Renal cortex interstitium (tissue), 15 donors: ENCODE data around the gene PHETA1. TPM values are rescaled to one million over a fixed set of nuclear protein-coding genes. Genes with fewer than 3 reads are reported as not detected.

Experiments used
- DNase-seq, 11 donors: peaks; one replicate each; pipeline ENCODE4 v3.0.0-alpha.2; 2013; ENCODE audit warnings: low read depth in 9 of 11, low spot score in 4 of 11; ENCODE audit errors: extremely low read depth in 1 of 11
- long read RNA-seq, 16 experiments: transcript quantifications; one replicate each; lab custom pipeline, GENCODE V29; 2026
- polyA plus RNA-seq, 3 donors: library from polyadenylated mRNA; unstranded; fragments of 120-200 nt; gene quantifications; one replicate each; pipeline ENCODE4 v1.2.1, GENCODE V29; 2013; ENCODE audit not compliant: insufficient read length in 3 of 3

The PHETA1 gene
- polyA plus RNA-seq: 10 to 100 TPM; 10.4 to 15.1 (median 13.1) TPM
- long read RNA-seq, donor 1: 0 reads
- long read RNA-seq, donor 2, partial matches to known transcripts: 0 of 7 reads
- long read RNA-seq, donor 2, other reads (novel, unspliced or antisense): 7 of 7 reads
- long read RNA-seq, donor 3, partial matches to known transcripts: 0 of 5 reads
- long read RNA-seq, donor 3, other reads (novel, unspliced or antisense): 5 of 5 reads
- long read RNA-seq, donor 4: 0 reads
- long read RNA-seq, donor 5: 0 reads
- long read RNA-seq, donor 6, partial matches to known transcripts: 10 of 18 reads
- long read RNA-seq, donor 6, other reads (novel, unspliced or antisense): 8 of 18 reads
- long read RNA-seq, donor 7: 0 reads
- long read RNA-seq, donor 8, partial matches to known transcripts: 0 of 1 reads
- long read RNA-seq, donor 8, other reads (novel, unspliced or antisense): 0 of 1 reads
- long read RNA-seq, donor 9, partial matches to known transcripts: 0 of 1 reads
- long read RNA-seq, donor 9, other reads (novel, unspliced or antisense): 0 of 1 reads
- long read RNA-seq, donor 10: 0 reads
- long read RNA-seq, donor 11, partial matches to known transcripts: 0 of 1 reads
- long read RNA-seq, donor 11, other reads (novel, unspliced or antisense): 0 of 1 reads
- long read RNA-seq, donor 12: 0 reads
- long read RNA-seq, donor 13: 0 reads
- long read RNA-seq, donor 14: 0 reads
- long read RNA-seq, donor 15: 0 reads
- long read RNA-seq, donor 16, partial matches to known transcripts: 0 of 7 reads
- long read RNA-seq, donor 16, other reads (novel, unspliced or antisense): 7 of 7 reads

- peak; percentile 62 to 87 (median 83) for DNase-seq
Observed at GRCh38 chr12:111368788-111369495, at the start of gene PHETA1. Gene PHETA1, minus strand, starts transcription at chr12:111369095. Its CDS starts 5,668 bp downstream, at chr12:111363427.

- DNase-seq: no peak
Observed at GRCh38 chr12:111418594-111418880, 49.6 kb upstream of the PHETA1 start.

- DNase-seq: no peak
Observed at GRCh38 chr12:111417784-111418593, 49.1 kb upstream of the PHETA1 start.

GRCh38 chr12:111417290-111417689 is 48.4 kb upstream of the PHETA1 start:
- DNase-seq: no peak

- no peak for DNase-seq
Observed at GRCh38 chr12:111414711-111415252, 45.9 kb upstream of the PHETA1 start.

- no peak for DNase-seq
Observed at GRCh38 chr12:111413442-111414086, 44.7 kb upstream of the PHETA1 start.

- no peak for DNase-seq
Observed at GRCh38 chr12:111412830-111413441, 44.0 kb upstream of the PHETA1 start.

GRCh38 chr12:111412007-111412829 is 43.3 kb upstream of the PHETA1 start:
- DNase-seq: no peak

- no peak for DNase-seq
Observed at GRCh38 chr12:111411185-111411764, 42.4 kb upstream of the PHETA1 start.

GRCh38 chr12:111410431-111411184 is 41.7 kb upstream of the PHETA1 start:
- DNase-seq: no peak

- no peak for DNase-seq
Observed at GRCh38 chr12:111409780-111410430, 41.0 kb upstream of the PHETA1 start.

- DNase-seq: no peak
Observed at GRCh38 chr12:111409403-111409779, 40.5 kb upstream of the PHETA1 start.

GRCh38 chr12:111408686-111409402 is 39.9 kb upstream of the PHETA1 start:
- DNase-seq: no peak

GRCh38 chr12:111408116-111408440 is 39.2 kb upstream of the PHETA1 start:
- no peak for DNase-seq
